K562 (cell line): Measurements from ENCODE around the gene MGAT5.

Experiments used
- BRD9 ChIP-seq: fragments of 450-650 bp; IDR thresholded peaks from 2 replicates; pipeline ENCODE4 v1.6.1; 2018; ENCODE audit warnings: low read depth; ENCODE audit not compliant: partially characterized antibody
- CXXC5 ChIP-seq: fragments of 250-450 bp; sonication (Bioruptor Pico); IDR thresholded peaks from 2 replicates; pipeline ENCODE4 v1.8.0; 2022; ENCODE audit warnings: inconsistent platforms, mild to moderate bottlenecking, moderate library complexity
- HCFC1 ChIP-seq: IDR thresholded peaks from 2 replicates; pipeline ENCODE4 v1.6.1; 2012; ENCODE audit warnings: low read depth, low read length, improper control_type of control experiment
- JUND ChIP-seq, 2 experiments: IDR thresholded peaks; 2 replicates in 1 of 2; 3 replicates in 1 of 2; pipeline ENCODE4 v1.6.1; 2011; ENCODE audit warnings: borderline replicate concordance in 2 of 2, low read depth in 2 of 2, low read length in 2 of 2, improper control_type of control experiment in 1 of 2, missing biosample characterization in 1 of 2, missing genetic modification characterization in 1 of 2, missing genetic modification reagents in 1 of 2
- RBM34 ChIP-seq: fragments of 200-400 bp; formaldehyde crosslinking; IDR thresholded peaks from 2 replicates; pipeline ENCODE4 v1.6.1; 2018; ENCODE audit warnings: low read length, borderline replicate concordance; ENCODE audit not compliant: insufficient read depth
- SETDB1 ChIP-seq: IDR thresholded peaks from one replicate; pipeline ENCODE4 v1.6.1; 2012; ENCODE audit warnings: low read length, control low read depth, inconsistent platforms
- SLC30A9 ChIP-seq: fragments of 250-450 bp; sonication (Bioruptor Pico); IDR thresholded peaks from 2 replicates; pipeline ENCODE4 v1.8.0; 2022; ENCODE audit warnings: mild to moderate bottlenecking, moderate library complexity
- ZNF121 ChIP-seq: sonication (generic); formaldehyde crosslinking; conservative IDR thresholded peaks from 2 replicates; pipeline ENCODE4 v1.8.0; 2022; ENCODE audit warnings: missing genetic modification reagents
- ZNF133 ChIP-seq: fragments of 250-450 bp; sonication (Bioruptor Pico); IDR thresholded peaks from 2 replicates; pipeline ENCODE4 v1.4.0; 2020; ENCODE audit warnings: mild to moderate bottlenecking
- ZNF696 ChIP-seq: fragments of 250-450 bp; sonication (Bioruptor Pico); conservative IDR thresholded peaks from 2 replicates; pipeline ENCODE4 v1.4.0; 2020; ENCODE audit warnings: mild to moderate bottlenecking, moderate library complexity
- ZZZ3 ChIP-seq: fragments of 450-650 bp; IDR thresholded peaks from 2 replicates; pipeline ENCODE4 v1.6.1; 2016; ENCODE audit warnings: antibody characterized with exemption, mild to moderate bottlenecking, moderate library complexity
- TF ChIP-seq, protein P1 (sequence below), 3 experiments: IDR thresholded peaks in 2 of 3; conservative IDR thresholded peaks in 1 of 3; 2 replicates each; pipeline ENCODE4 v1.5.1; 2011 to 2012; ENCODE audit warnings: low read length in 3 of 3, mild to moderate bottlenecking in 3 of 3, control low read depth in 2 of 3, improper control_type of control experiment in 1 of 3, inconsistent platforms in 1 of 3, low read depth in 1 of 3, mixed read lengths in 1 of 3, moderate library complexity in 1 of 3; ENCODE audit not compliant: insufficient read depth in 2 of 3

DNA sequence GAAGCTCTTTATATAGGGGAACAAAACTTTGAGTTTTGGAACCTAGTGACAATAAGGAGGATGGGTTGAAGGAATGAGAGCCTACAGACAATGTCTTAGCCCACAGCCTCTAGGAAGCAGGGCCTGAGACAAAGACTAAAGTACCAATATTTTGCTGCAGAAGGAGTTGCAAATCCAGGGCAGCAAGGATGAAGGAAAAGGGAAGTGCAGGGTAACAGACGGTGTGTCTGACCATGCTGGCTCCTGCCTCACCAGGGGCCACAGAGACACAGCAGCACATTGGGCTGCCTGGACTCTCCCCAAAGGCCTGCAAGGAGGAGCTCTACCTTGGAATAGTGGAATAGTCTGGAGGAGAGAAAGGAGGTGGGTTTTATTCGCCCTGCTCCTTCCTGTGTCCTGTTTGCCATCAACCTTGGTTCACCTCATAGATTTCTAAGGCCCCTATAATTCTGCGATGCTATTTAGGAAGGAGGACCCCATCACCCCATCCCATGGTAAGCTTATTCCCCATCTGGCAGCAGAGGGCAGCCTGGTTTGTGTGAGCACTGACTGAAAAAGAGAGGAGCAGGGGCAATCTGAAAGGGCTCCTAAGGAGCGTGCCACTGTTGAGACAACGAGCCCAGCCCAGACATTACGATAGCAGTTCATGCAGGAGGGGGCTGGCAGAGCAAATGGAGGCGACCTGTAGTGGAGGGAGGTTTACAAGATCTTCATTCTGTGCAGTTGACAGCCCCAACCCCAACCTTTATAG is 143.4 kb downstream of the MGAT5 start:
- no peak for TF ChIP-seq ZNF121
- TF ChIP-seq, protein P1, sequence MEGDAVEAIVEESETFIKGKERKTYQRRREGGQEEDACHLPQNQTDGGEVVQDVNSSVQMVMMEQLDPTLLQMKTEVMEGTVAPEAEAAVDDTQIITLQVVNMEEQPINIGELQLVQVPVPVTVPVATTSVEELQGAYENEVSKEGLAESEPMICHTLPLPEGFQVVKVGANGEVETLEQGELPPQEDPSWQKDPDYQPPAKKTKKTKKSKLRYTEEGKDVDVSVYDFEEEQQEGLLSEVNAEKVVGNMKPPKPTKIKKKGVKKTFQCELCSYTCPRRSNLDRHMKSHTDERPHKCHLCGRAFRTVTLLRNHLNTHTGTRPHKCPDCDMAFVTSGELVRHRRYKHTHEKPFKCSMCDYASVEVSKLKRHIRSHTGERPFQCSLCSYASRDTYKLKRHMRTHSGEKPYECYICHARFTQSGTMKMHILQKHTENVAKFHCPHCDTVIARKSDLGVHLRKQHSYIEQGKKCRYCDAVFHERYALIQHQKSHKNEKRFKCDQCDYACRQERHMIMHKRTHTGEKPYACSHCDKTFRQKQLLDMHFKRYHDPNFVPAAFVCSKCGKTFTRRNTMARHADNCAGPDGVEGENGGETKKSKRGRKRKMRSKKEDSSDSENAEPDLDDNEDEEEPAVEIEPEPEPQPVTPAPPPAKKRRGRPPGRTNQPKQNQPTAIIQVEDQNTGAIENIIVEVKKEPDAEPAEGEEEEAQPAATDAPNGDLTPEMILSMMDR (IDR thresholded peaks at IDR 0.05 in 2 of 3, conservative IDR thresholded peaks at IDR 0.05 in 1 of 3; ENCODE audit: insufficient read depth in 2 of 3, low read depth in 1 of 3, low read length in 3 of 3), result no peak
- TF ChIP-seq ZNF696 (CRISPR knock-in tag), result no peak
- TF ChIP-seq JUND (IDR thresholded peaks at IDR 0.05; ENCODE audit: borderline replicate concordance, low read depth, low read length), result no peak
- no peak for TF ChIP-seq JUND (tag; IDR thresholded peaks at IDR 0.05; ENCODE audit: borderline replicate concordance, low read depth, low read length)
- no peak for TF ChIP-seq HCFC1
- TF ChIP-seq ZZZ3, result no peak
- no peak for TF ChIP-seq SLC30A9
- no peak for TF ChIP-seq RBM34
- TF ChIP-seq BRD9, result no peak
- no peak for TF ChIP-seq CXXC5 (CRISPR knock-in tag)
- TF ChIP-seq ZNF133 (CRISPR knock-in tag), result no peak
- no peak for TF ChIP-seq SETDB1
